GM12878 (cell line): ENCODE data around the gene MYO3B. TPM values are rescaled to one million over a fixed set of nuclear protein-coding genes. Genes with fewer than 3 reads are reported as not detected.
A peak's percentile ranks its signal among the peaks of the same experiment; 100 is the strongest.

ENCODE experiments used
- BMI1 ChIP-seq: fragments of 450-650 bp; IDR thresholded peaks from 2 replicates; pipeline ENCODE4 v1.6.1; 2016; ENCODE audit warnings: mild to moderate bottlenecking, moderate library complexity, borderline replicate concordance
- CBX3 ChIP-seq: fragments of 200-600 bp; sonication (generic); IDR thresholded peaks from 2 replicates; pipeline ENCODE4 v1.6.1; 2016; ENCODE audit warnings: low read depth, borderline replicate concordance
- CBX5 ChIP-seq: sonication (generic); IDR thresholded peaks from 2 replicates; pipeline ENCODE4 v1.6.1; 2016; ENCODE audit warnings: low read depth, moderate library complexity, mild to moderate bottlenecking, inconsistent platforms
- CHD2 ChIP-seq: IDR thresholded peaks from 2 replicates; pipeline ENCODE4 v1.6.1; 2011; ENCODE audit warnings: low read depth, low read length, improper control_type of control experiment, borderline replicate concordance
- DPF2 ChIP-seq: fragments of 450-650 bp; IDR thresholded peaks from 2 replicates; pipeline ENCODE4 v1.6.1; 2017; ENCODE audit warnings: mild to moderate bottlenecking
- NR2F1 ChIP-seq: fragments of 450-650 bp; conservative IDR thresholded peaks from 2 replicates; pipeline ENCODE4 v1.6.1; 2017; ENCODE audit warnings: mild to moderate bottlenecking
- RAD51 ChIP-seq: fragments of 450-650 bp; IDR thresholded peaks from 2 replicates; pipeline ENCODE4 v1.6.1; 2016; ENCODE audit warnings: moderate library complexity, mild to moderate bottlenecking, inconsistent platforms
- SMARCA5 ChIP-seq: fragments of 450-650 bp; IDR thresholded peaks from 2 replicates; pipeline ENCODE4 v1.6.1; 2017; ENCODE audit warnings: mild to moderate bottlenecking
- SRF ChIP-seq, 2 experiments: IDR thresholded peaks; 2 replicates each; pipeline ENCODE4 v1.6.1; 2011; ENCODE audit warnings: low read depth in 2 of 2, low read length in 2 of 2, mild to moderate bottlenecking in 1 of 2, moderate library complexity in 1 of 2
- SUPT20H ChIP-seq: IDR thresholded peaks from 2 replicates; pipeline ENCODE4 v1.6.1; 2011; ENCODE audit warnings: low read depth, mild to moderate bottlenecking, low read length, moderate library complexity, borderline replicate concordance; ENCODE audit not compliant: control insufficient read depth
- polyA plus RNA-seq, 11 experiments: library from polyadenylated mRNA; depleted of rRNA in 4 of 11; unstranded in 6 of 11; stranded (reverse) in 5 of 11; fragments of >200 nt; fragmentation: Nextera tagmentation in 4 of 11; fragmentation: Illumina TruSeq in 1 of 11; extraction: Ambion mirVana in 4 of 11; extraction: Trizol in 1 of 11; gene quantifications; 1 replicate in 1 of 11; 2 replicates in 10 of 11; pipeline versions ENCODE4 v1.2.1 to v1.2.3, GENCODE V29; 2011 to 2016; ENCODE audit warnings: inconsistent platforms in 2 of 11, missing spikeins in 2 of 11, low read depth in 1 of 11
- total RNA-seq, 4 experiments: library from RNA; depleted of rRNA in 3 of 4; stranded (reverse); fragments of >200 nt in 3 of 4; fragmentation: Illumina TruSeq in 1 of 4; extraction: Trizol in 1 of 4; gene quantifications; 2 replicates each; pipeline versions ENCODE4 v1.2.1 to v1.2.3, GENCODE V29; 2013 to 2021
- TF ChIP-seq, protein P1 (sequence below): IDR thresholded peaks from 2 replicates; pipeline ENCODE4 v1.6.1; 2011; ENCODE audit warnings: low read depth, low read length, improper control_type of control experiment, borderline replicate concordance
- TF ChIP-seq, protein P2 (sequence below): fragments of 450-650 bp; IDR thresholded peaks from 2 replicates; pipeline ENCODE4 v1.6.1; 2016; ENCODE audit warnings: mild to moderate bottlenecking, moderate library complexity, borderline replicate concordance
- TF ChIP-seq, protein P3 (sequence below): IDR thresholded peaks from 2 replicates; pipeline ENCODE4 v1.6.1; 2012; ENCODE audit warnings: improper control_type of control experiment, low read depth, low read length; ENCODE audit not compliant: insufficient replicate concordance
- TF ChIP-seq, protein P4 (sequence below): fragments of 450-650 bp; IDR thresholded peaks from 2 replicates; pipeline ENCODE4 v1.6.1; 2018; ENCODE audit warnings: borderline replicate concordance, mild to moderate bottlenecking; ENCODE audit not compliant: partially characterized antibody
- TF ChIP-seq, protein P5 (sequence below): IDR thresholded peaks from 2 replicates; pipeline ENCODE4 v1.6.1; 2011; ENCODE audit warnings: low read depth, mild to moderate bottlenecking, low read length, moderate library complexity, borderline replicate concordance; ENCODE audit errors: extremely low read depth

The MYO3B gene
- total and polyA plus RNA-seq, 10 of the 15 experiments (the other 5 are each of a cell fraction or from before 2014, with no cell fraction given) = 1.1 to 7.1 (median 2.1) TPM

DNA sequence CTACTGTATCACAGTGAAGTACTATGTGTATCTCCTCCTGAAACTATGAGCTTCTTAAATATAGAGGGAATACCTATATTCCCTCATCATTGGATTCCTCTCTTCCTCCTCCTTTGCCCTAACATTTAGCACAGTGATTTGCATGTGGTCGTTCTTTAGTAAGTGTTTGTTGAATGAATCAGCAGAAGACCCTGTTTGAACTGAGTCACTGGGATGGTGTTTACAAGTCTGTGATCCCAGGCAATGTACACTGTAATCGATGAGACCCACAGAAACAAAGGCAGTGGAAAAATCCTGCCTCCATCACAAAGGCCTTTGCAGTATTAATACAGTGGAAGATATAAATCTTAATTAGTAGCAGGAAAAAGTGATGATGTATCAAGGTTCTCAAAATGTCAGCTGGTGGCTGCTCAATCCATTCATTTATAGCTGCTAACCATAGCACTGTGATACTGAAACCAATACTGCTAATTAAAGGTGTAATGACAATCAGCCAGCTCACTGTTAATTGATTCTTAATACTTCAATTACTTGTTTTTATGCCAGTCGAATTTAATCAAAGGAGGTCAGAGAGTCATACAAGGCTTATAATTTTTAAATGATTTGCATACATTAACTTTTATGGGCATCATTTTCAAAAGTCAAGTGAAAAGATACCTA, 20.8 kb upstream of the MYO3B start (continued):
- TF ChIP-seq, protein P1, sequence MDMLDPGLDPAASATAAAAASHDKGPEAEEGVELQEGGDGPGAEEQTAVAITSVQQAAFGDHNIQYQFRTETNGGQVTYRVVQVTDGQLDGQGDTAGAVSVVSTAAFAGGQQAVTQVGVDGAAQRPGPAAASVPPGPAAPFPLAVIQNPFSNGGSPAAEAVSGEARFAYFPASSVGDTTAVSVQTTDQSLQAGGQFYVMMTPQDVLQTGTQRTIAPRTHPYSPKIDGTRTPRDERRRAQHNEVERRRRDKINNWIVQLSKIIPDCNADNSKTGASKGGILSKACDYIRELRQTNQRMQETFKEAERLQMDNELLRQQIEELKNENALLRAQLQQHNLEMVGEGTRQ = no peak
- TF ChIP-seq BMI1 (peak; percentile 33; the same call in 1 of the 2 replicates), SMARCA5 (no peak), DPF2 (peak; percentile 79), RAD51 (peak; percentile 59), SRF (IDR thresholded peaks at IDR 0.05; ENCODE audit: low read depth in 2 of 2, low read length in 2 of 2) (no peak), CHD2 (no peak), NR2F1 (peak; percentile 50; the same call in 1 of the 2 replicates), CBX3 (no peak), SUPT20H (no peak), CBX5 (no peak)
- TF ChIP-seq, protein P2, sequence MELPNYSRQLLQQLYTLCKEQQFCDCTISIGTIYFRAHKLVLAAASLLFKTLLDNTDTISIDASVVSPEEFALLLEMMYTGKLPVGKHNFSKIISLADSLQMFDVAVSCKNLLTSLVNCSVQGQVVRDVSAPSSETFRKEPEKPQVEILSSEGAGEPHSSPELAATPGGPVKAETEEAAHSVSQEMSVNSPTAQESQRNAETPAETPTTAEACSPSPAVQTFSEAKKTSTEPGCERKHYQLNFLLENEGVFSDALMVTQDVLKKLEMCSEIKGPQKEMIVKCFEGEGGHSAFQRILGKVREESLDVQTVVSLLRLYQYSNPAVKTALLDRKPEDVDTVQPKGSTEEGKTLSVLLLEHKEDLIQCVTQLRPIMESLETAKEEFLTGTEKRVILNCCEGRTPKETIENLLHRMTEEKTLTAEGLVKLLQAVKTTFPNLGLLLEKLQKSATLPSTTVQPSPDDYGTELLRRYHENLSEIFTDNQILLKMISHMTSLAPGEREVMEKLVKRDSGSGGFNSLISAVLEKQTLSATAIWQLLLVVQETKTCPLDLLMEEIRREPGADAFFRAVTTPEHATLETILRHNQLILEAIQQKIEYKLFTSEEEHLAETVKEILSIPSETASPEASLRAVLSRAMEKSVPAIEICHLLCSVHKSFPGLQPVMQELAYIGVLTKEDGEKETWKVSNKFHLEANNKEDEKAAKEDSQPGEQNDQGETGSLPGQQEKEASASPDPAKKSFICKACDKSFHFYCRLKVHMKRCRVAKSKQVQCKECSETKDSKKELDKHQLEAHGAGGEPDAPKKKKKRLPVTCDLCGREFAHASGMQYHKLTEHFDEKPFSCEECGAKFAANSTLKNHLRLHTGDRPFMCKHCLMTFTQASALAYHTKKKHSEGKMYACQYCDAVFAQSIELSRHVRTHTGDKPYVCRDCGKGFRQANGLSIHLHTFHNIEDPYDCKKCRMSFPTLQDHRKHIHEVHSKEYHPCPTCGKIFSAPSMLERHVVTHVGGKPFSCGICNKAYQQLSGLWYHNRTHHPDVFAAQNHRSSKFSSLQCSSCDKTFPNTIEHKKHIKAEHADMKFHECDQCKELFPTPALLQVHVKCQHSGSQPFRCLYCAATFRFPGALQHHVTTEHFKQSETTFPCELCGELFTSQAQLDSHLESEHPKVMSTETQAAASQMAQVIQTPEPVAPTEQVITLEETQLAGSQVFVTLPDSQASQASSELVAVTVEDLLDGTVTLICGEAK = no peak
- TF ChIP-seq, protein P3, sequence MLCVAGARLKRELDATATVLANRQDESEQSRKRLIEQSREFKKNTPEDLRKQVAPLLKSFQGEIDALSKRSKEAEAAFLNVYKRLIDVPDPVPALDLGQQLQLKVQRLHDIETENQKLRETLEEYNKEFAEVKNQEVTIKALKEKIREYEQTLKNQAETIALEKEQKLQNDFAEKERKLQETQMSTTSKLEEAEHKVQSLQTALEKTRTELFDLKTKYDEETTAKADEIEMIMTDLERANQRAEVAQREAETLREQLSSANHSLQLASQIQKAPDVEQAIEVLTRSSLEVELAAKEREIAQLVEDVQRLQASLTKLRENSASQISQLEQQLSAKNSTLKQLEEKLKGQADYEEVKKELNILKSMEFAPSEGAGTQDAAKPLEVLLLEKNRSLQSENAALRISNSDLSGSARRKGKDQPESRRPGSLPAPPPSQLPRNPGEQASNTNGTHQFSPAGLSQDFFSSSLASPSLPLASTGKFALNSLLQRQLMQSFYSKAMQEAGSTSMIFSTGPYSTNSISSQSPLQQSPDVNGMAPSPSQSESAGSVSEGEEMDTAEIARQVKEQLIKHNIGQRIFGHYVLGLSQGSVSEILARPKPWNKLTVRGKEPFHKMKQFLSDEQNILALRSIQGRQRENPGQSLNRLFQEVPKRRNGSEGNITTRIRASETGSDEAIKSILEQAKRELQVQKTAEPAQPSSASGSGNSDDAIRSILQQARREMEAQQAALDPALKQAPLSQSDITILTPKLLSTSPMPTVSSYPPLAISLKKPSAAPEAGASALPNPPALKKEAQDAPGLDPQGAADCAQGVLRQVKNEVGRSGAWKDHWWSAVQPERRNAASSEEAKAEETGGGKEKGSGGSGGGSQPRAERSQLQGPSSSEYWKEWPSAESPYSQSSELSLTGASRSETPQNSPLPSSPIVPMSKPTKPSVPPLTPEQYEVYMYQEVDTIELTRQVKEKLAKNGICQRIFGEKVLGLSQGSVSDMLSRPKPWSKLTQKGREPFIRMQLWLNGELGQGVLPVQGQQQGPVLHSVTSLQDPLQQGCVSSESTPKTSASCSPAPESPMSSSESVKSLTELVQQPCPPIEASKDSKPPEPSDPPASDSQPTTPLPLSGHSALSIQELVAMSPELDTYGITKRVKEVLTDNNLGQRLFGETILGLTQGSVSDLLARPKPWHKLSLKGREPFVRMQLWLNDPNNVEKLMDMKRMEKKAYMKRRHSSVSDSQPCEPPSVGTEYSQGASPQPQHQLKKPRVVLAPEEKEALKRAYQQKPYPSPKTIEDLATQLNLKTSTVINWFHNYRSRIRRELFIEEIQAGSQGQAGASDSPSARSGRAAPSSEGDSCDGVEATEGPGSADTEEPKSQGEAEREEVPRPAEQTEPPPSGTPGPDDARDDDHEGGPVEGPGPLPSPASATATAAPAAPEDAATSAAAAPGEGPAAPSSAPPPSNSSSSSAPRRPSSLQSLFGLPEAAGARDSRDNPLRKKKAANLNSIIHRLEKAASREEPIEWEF = peak; percentile 29
- TF ChIP-seq, protein P4, sequence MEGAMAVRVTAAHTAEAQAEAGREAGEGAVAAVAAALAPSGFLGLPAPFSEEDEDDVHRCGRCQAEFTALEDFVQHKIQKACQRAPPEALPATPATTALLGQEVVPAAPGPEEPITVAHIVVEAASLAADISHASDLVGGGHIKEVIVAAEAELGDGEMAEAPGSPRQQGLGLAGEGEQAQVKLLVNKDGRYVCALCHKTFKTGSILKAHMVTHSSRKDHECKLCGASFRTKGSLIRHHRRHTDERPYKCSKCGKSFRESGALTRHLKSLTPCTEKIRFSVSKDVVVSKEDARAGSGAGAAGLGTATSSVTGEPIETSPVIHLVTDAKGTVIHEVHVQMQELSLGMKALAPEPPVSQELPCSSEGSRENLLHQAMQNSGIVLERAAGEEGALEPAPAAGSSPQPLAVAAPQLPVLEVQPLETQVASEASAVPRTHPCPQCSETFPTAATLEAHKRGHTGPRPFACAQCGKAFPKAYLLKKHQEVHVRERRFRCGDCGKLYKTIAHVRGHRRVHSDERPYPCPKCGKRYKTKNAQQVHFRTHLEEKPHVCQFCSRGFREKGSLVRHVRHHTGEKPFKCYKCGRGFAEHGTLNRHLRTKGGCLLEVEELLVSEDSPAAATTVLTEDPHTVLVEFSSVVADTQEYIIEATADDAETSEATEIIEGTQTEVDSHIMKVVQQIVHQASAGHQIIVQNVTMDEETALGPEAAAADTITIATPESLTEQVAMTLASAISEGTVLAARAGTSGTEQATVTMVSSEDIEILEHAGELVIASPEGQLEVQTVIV = no peak
- TF ChIP-seq, protein P5, sequence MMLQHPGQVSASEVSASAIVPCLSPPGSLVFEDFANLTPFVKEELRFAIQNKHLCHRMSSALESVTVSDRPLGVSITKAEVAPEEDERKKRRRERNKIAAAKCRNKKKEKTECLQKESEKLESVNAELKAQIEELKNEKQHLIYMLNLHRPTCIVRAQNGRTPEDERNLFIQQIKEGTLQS = no peak
